Measurements from ENCODE around the gene SH3PXD2A.

The SH3PXD2A gene

GRCh38 chr10:103736763-103737162 is 118.6 kb downstream of the SH3PXD2A start:
- H3K4me2 ChIP-seq (ENCODE audit: low read length), result no peak overlapping the region
- H2BK120ac ChIP-seq (ENCODE audit: low read depth, low read length), result no peak overlapping the region
- no peaks in the 10 kb centered on the region for H3K36me3 ChIP-seq (ENCODE audit: control insufficient read depth, insufficient read depth, low read length)
- no peak overlapping the region for H3K56ac ChIP-seq (ENCODE audit: low read length)
- no peak overlapping the region for H3K23ac ChIP-seq (ENCODE audit: low read length)
- no peak overlapping the region for H3K4me3 ChIP-seq (ENCODE audit: low read length)
- H3K79me1 ChIP-seq (ENCODE audit: low read length), result no peaks in the 10 kb centered on the region
- no peak overlapping the region for H4K5ac ChIP-seq (ENCODE audit: low read length)
- WGBS (ENCODE audit: extremely low coverage, insufficient coverage, low lambda C conversion rate), result no CpG with 5 or more reads among the region's 3 CpGs
- H2AK5ac ChIP-seq (ENCODE audit: low read length), result no peak overlapping the region
- H3K27me3 ChIP-seq (ENCODE audit: insufficient read depth, low read length, poor library complexity), result no peaks in the 10 kb centered on the region
- DNase-seq, result peak; percentile 95
- H2BK5ac ChIP-seq (ENCODE audit: low read length), result no peak overlapping the region
- H4K8ac ChIP-seq (ENCODE audit: low read depth, low read length), result no peak overlapping the region
- H3K27ac ChIP-seq (ENCODE audit: low read depth, low read length), result no peak overlapping the region
- peaks cover 11% of the 10 kb centered on the region for H3K4me1 ChIP-seq (ENCODE audit: control insufficient read depth, low read depth, low read length)
- H3K79me2 ChIP-seq (ENCODE audit: control insufficient read depth, insufficient read depth, low read length), result no peaks in the 10 kb centered on the region
- H3K4ac ChIP-seq (ENCODE audit: low read depth, low read length), result no peak overlapping the region
- H3K9ac ChIP-seq (ENCODE audit: low read length), result no peak overlapping the region
- no peak overlapping the region for H3K18ac ChIP-seq (ENCODE audit: low read length)
- H2BK15ac ChIP-seq (replicated peaks; ENCODE audit: low read depth), result no peak overlapping the region

GRCh38 chr10:103736044-103736443 is 119.3 kb downstream of the SH3PXD2A start:
- no CpG with 5 or more reads among the region's 8 CpGs for WGBS (ENCODE audit: extremely low coverage, insufficient coverage, low lambda C conversion rate)
- Histone ChIP-seq H2BK120ac (ENCODE audit: low read depth, low read length) (no peak overlapping the region), H4K8ac (ENCODE audit: low read depth, low read length) (no peak overlapping the region), H3K4me1 (ENCODE audit: control insufficient read depth, low read depth, low read length) (peaks cover 11% of the 10 kb centered on the region), H3K79me2 (ENCODE audit: control insufficient read depth, insufficient read depth, low read length) (no peaks in the 10 kb centered on the region), H3K18ac (ENCODE audit: low read length) (no peak overlapping the region), H3K4me2 (ENCODE audit: low read length) (no peak overlapping the region), H3K56ac (ENCODE audit: low read length) (no peak overlapping the region), H2BK5ac (ENCODE audit: low read length) (no peak overlapping the region), H4K5ac (ENCODE audit: low read length) (no peak overlapping the region), H3K23ac (ENCODE audit: low read length) (no peak overlapping the region), H3K27me3 (ENCODE audit: insufficient read depth, low read length, poor library complexity) (no peaks in the 10 kb centered on the region), H3K4me3 (ENCODE audit: low read length) (no peak overlapping the region), H2AK5ac (ENCODE audit: low read length) (no peak overlapping the region), H3K4ac (ENCODE audit: low read depth, low read length) (no peak overlapping the region), H2BK15ac (replicated peaks; ENCODE audit: low read depth) (no peak overlapping the region), H3K36me3 (ENCODE audit: control insufficient read depth, insufficient read depth, low read length) (no peaks in the 10 kb centered on the region), H3K9ac (ENCODE audit: low read length) (no peak overlapping the region), H3K27ac (ENCODE audit: low read depth, low read length) (no peak overlapping the region), H3K79me1 (ENCODE audit: low read length) (no peaks in the 10 kb centered on the region)
- DNase-seq, result no peak

GRCh38 chr10:103734731-103735130 is 120.6 kb downstream of the SH3PXD2A start:
- no peak overlapping the region for H3K18ac ChIP-seq (ENCODE audit: low read length)
- no peak overlapping the region for H3K4me2 ChIP-seq (ENCODE audit: low read length)
- H3K79me2 ChIP-seq (ENCODE audit: control insufficient read depth, insufficient read depth, low read length), result no peaks in the 10 kb centered on the region
- no peaks in the 10 kb centered on the region for H3K27me3 ChIP-seq (ENCODE audit: insufficient read depth, low read length, poor library complexity)
- no peak overlapping the region for H3K23ac ChIP-seq (ENCODE audit: low read length)
- no peak overlapping the region for H3K27ac ChIP-seq (ENCODE audit: low read depth, low read length)
- no peaks in the 10 kb centered on the region for H3K36me3 ChIP-seq (ENCODE audit: control insufficient read depth, insufficient read depth, low read length)
- H2AK5ac ChIP-seq (ENCODE audit: low read length), result no peak overlapping the region
- no peak overlapping the region for H3K4ac ChIP-seq (ENCODE audit: low read depth, low read length)
- H2BK15ac ChIP-seq (replicated peaks; ENCODE audit: low read depth), result no peak overlapping the region
- H3K56ac ChIP-seq (ENCODE audit: low read length), result no peak overlapping the region
- no peak overlapping the region for H2BK5ac ChIP-seq (ENCODE audit: low read length)
- no CpG with 5 or more reads among the region's 4 CpGs for WGBS (ENCODE audit: extremely low coverage, insufficient coverage, low lambda C conversion rate)
- peaks cover 11% of the 10 kb centered on the region for H3K4me1 ChIP-seq (ENCODE audit: control insufficient read depth, low read depth, low read length)
- H3K9ac ChIP-seq (ENCODE audit: low read length), result no peak overlapping the region
- H2BK120ac ChIP-seq (ENCODE audit: low read depth, low read length), result no peak overlapping the region
- H3K79me1 ChIP-seq (ENCODE audit: low read length), result no peaks in the 10 kb centered on the region
- H3K4me3 ChIP-seq (ENCODE audit: low read length), result no peak overlapping the region
- H4K8ac ChIP-seq (ENCODE audit: low read depth, low read length), result no peak overlapping the region
- H4K5ac ChIP-seq (ENCODE audit: low read length), result no peak overlapping the region
- DNase-seq, result no peak

GRCh38 chr10:103733045-103733419 is 122.3 kb downstream of the SH3PXD2A start:
- H3K79me1 ChIP-seq (ENCODE audit: low read length), result no peaks in the 10 kb centered on the region
- no CpG with 5 or more reads among the region's 6 CpGs for WGBS (ENCODE audit: extremely low coverage, insufficient coverage, low lambda C conversion rate)
- H2BK5ac ChIP-seq (ENCODE audit: low read length), result peak overlapping the region; percentile 90
- H3K4me2 ChIP-seq (ENCODE audit: low read length), result no peak overlapping the region
- H3K4me3 ChIP-seq (ENCODE audit: low read length), result no peak overlapping the region
- DNase-seq, result peak; percentile 91
- no peak overlapping the region for H4K5ac ChIP-seq (ENCODE audit: low read length)
- no peak overlapping the region for H3K23ac ChIP-seq (ENCODE audit: low read length)
- no peak overlapping the region for H3K27ac ChIP-seq (ENCODE audit: low read depth, low read length)
- H3K18ac ChIP-seq (ENCODE audit: low read length), result no peak overlapping the region
- peaks cover 9% of the 10 kb centered on the region for H3K4me1 ChIP-seq (ENCODE audit: control insufficient read depth, low read depth, low read length)
- no peak overlapping the region for H2BK15ac ChIP-seq (replicated peaks; ENCODE audit: low read depth)
- no peak overlapping the region for H2BK120ac ChIP-seq (ENCODE audit: low read depth, low read length)
- H2AK5ac ChIP-seq (ENCODE audit: low read length), result no peak overlapping the region
- H3K56ac ChIP-seq (ENCODE audit: low read length), result peak overlapping the region; percentile 75
- H3K4ac ChIP-seq (ENCODE audit: low read depth, low read length), result no peak overlapping the region
- H3K79me2 ChIP-seq (ENCODE audit: control insufficient read depth, insufficient read depth, low read length), result no peaks in the 10 kb centered on the region
- H3K9ac ChIP-seq (ENCODE audit: low read length), result no peak overlapping the region
- H4K8ac ChIP-seq (ENCODE audit: low read depth, low read length), result no peak overlapping the region
- H3K36me3 ChIP-seq (ENCODE audit: control insufficient read depth, insufficient read depth, low read length), result no peaks in the 10 kb centered on the region
- no peaks in the 10 kb centered on the region for H3K27me3 ChIP-seq (ENCODE audit: insufficient read depth, low read length, poor library complexity)

GRCh38 chr10:103732339-103733044 is 122.9 kb downstream of the SH3PXD2A start:
- Histone ChIP-seq H2BK15ac (replicated peaks; ENCODE audit: low read depth) (no peak overlapping the region), H3K23ac (ENCODE audit: low read length) (no peak overlapping the region), H3K27me3 (ENCODE audit: insufficient read depth, low read length, poor library complexity) (no peaks in the 10 kb centered on the region), H3K27ac (ENCODE audit: low read depth, low read length) (no peak overlapping the region), H3K4me2 (ENCODE audit: low read length) (no peak overlapping the region), H3K9ac (ENCODE audit: low read length) (no peak overlapping the region), H2AK5ac (ENCODE audit: low read length) (peak overlapping the region; percentile 63), H3K18ac (ENCODE audit: low read length) (peak overlapping the region; percentile 6), H3K79me2 (ENCODE audit: control insufficient read depth, insufficient read depth, low read length) (no peaks in the 10 kb centered on the region), H2BK5ac (ENCODE audit: low read length) (peak overlapping the region; percentile 90), H4K5ac (ENCODE audit: low read length) (no peak overlapping the region), H3K4ac (ENCODE audit: low read depth, low read length) (peak overlapping the region; percentile 76), H4K8ac (ENCODE audit: low read depth, low read length) (no peak overlapping the region), H3K79me1 (ENCODE audit: low read length) (no peaks in the 10 kb centered on the region), H3K4me1 (ENCODE audit: control insufficient read depth, low read depth, low read length) (peaks cover 9% of the 10 kb centered on the region), H3K36me3 (ENCODE audit: control insufficient read depth, insufficient read depth, low read length) (no peaks in the 10 kb centered on the region), H3K56ac (ENCODE audit: low read length) (peak overlapping the region; percentile 75), H2BK120ac (ENCODE audit: low read depth, low read length) (no peak overlapping the region), H3K4me3 (ENCODE audit: low read length) (no peak overlapping the region)
- no CpG with 5 or more reads among the region's 14 CpGs for WGBS (ENCODE audit: extremely low coverage, insufficient coverage, low lambda C conversion rate)
- DNase-seq, result no peak
